Measurements from ENCODE around the gene MAPK14. TPM values are rescaled to one million over a fixed set of nuclear protein-coding genes. Genes with fewer than 3 reads are reported as not detected.
A peak's percentile ranks its signal among the peaks of the same experiment; 100 is the strongest.

The MAPK14 gene
- total and polyA plus RNA-seq, 2 of the 4 experiments (the other 2 are of a cell fraction) = 28.4 to 74.4 TPM

GRCh38 chr6:36104836-36105235 lies 77.2 kb downstream of the MAPK14 start:
- ChIA-PET CTCF (interaction anchor here (0.7 kb wide), 2 partner anchors 10 to 99 kb away, joined by 5 read pairs; no protein-coding TSS in a partner anchor), POLR2A (ENCODE audit: unreplicated experiment) (no interaction called here)
- Histone ChIP-seq H2AK5ac (ENCODE audit: low read depth, low read length) (no peak overlapping the region), H3K4me1 (ENCODE audit: control insufficient read depth, insufficient read depth, low read length) (no peaks in the 10 kb centered on the region), H3K9ac (ENCODE audit: low read depth, low read length) (no peak overlapping the region), H3K4ac (ENCODE audit: low read depth, low read length) (no peak overlapping the region), H3K23ac (ENCODE audit: low read depth, low read length) (no peak overlapping the region), H3K4me2 (ENCODE audit: low read depth, low read length) (no peak overlapping the region), H3K79me1 (ENCODE audit: low read depth in 1 of 2, low read length in 2 of 2) (peaks cover 8 to 23% of the 10 kb centered on the region in 2 experiments; a peak in 2 of 4 replicates), H3K9me1 (ENCODE audit: insufficient read depth, low read length) (peaks cover 3% of the 10 kb centered on the region; the same call in 1 of the 2 replicates), H3K27ac (ENCODE audit: insufficient read depth, low read length) (no peak overlapping the region), H4K5ac (ENCODE audit: low read depth, low read length) (no peak overlapping the region), H3K27me3 (ENCODE audit: control insufficient read depth, insufficient read depth, low read length) (no peaks in the 10 kb centered on the region), H4K8ac (ENCODE audit: low read depth in 2 of 2, low read length in 2 of 2) (no peak overlapping the region), H2AFZ (replicated peaks; ENCODE audit: low read length, poor library complexity) (no peak overlapping the region), H4K91ac (ENCODE audit: insufficient read depth, low read depth, low read length) (no peak overlapping the region), H2BK5ac (ENCODE audit: low read depth, low read length, poor library complexity, severe bottlenecking) (no peak overlapping the region), H2AK9ac (replicated peaks; ENCODE audit: low read depth, low read length, poor library complexity) (no peak overlapping the region), H3K14ac (replicated peaks; ENCODE audit: low read depth, low read length) (no peak overlapping the region), H2BK20ac (ENCODE audit: low read depth, low read length) (no peak overlapping the region), H3K9me3 (ENCODE audit: control insufficient read depth, insufficient read depth, low read length) (no peaks in the 10 kb centered on the region; the same call in 1 of the 2 replicates), H3K56ac (ENCODE audit: extremely low read depth, insufficient read depth, low read length) (no peak overlapping the region), H3K36me3 (ENCODE audit: control insufficient read depth, insufficient read depth, low read length) (peaks cover 32% of the 10 kb centered on the region), H3K18ac (ENCODE audit: low read depth, low read length) (no peak overlapping the region), H3K4me3 (ENCODE audit: insufficient read depth, low read depth, low read length) (no peak overlapping the region), H2BK120ac (ENCODE audit: low read depth, low read length) (no peak overlapping the region), H4K20me1 (ENCODE audit: insufficient read depth, low read length) (peaks cover 6% of the 10 kb centered on the region; the same call in 1 of the 2 replicates), H2BK15ac (ENCODE audit: low read depth, low read length) (no peak overlapping the region)
- peak; percentile 57 for DNase-seq
- in situ Hi-C loops (cut with MboI; ENCODE audit: low sequenced_read_pairs) = no loop called here
- ATAC-seq (ENCODE audit: low read depth) = peak; percentile 89
- no peak for TF ChIP-seq MAZ (IDR thresholded peaks at IDR 0.05; ENCODE audit: borderline replicate concordance, low read depth, low read length)
- TF ChIP-seq BHLHE40 (IDR thresholded peaks at IDR 0.05; ENCODE audit: low read depth, low read length) = peak; percentile 55; the same call in 1 of the 2 replicates
- no TSS peak for BruUV-seq (replicated peaks)
- dilution Hi-C loops (cut with HindIII; ENCODE audit: low sequenced_read_pairs, unreplicated experiment) = no loop called here
- intact Hi-C loops (cut with micrococcal nuclease) = no loop called here
- WGBS, 2 experiments (ENCODE audit: extremely low coverage in 2 of 2, insufficient read length in 1 of 2) = no CpG with 5 or more reads among the region's 2 CpGs
